NCI-H82 treated with DMSO at 0.1 percent for 48 hours (cell line): Measurements from ENCODE around the gene AP1S2.
"Not testable (repeated sequence)": the region's sequence is repeated elsewhere in the genome, so short reads cannot be mapped to it uniquely, and the experiment has no call there.

ENCODE experiments used
- DNase-seq: peaks from one replicate; lab custom pipeline; 2025; ENCODE audit not compliant: unreplicated experiment; lab: John Stamatoyannopoulos, UW

AP1S2 gene

GRCh38 chrX:15854712-15855567 lies at the start of gene AP1S2:
Gene AP1S2 (minus strand): TSS chrX:15854813. CDS start chrX:15852524, 2,289 bp downstream.
- DNase-seq = peak; percentile 84

GRCh38 chrX:15903186-15903681 lies 48.6 kb upstream of the AP1S2 start:
- no peak for DNase-seq

- no peak for DNase-seq
Observed at GRCh38 chrX:15895334-15895733, 40.7 kb upstream of the AP1S2 start.

- DNase-seq = no peak
Observed at GRCh38 chrX:15894724-15895123, 40.1 kb upstream of the AP1S2 start.

- no peak for DNase-seq
Observed at GRCh38 chrX:15890463-15890862, 35.9 kb upstream of the AP1S2 start.

GRCh38 chrX:15888062-15888461 lies 33.4 kb upstream of the AP1S2 start:
- DNase-seq = no peak

GRCh38 chrX:15883540-15883863 lies 28.9 kb upstream of the AP1S2 start:
- no peak for DNase-seq

- no peak for DNase-seq
Observed at GRCh38 chrX:15882704-15883539, 28.3 kb upstream of the AP1S2 start.

GRCh38 chrX:15881381-15881897 lies 26.8 kb upstream of the AP1S2 start:
- no peak for DNase-seq

- not testable (repeated sequence) for DNase-seq
Observed at GRCh38 chrX:15877914-15878313, 23.3 kb upstream of the AP1S2 start.

- DNase-seq = no peak
Observed at GRCh38 chrX:15877380-15877779, 22.8 kb upstream of the AP1S2 start.

- DNase-seq = no peak
Observed at GRCh38 chrX:15874672-15875071, 20.1 kb upstream of the AP1S2 start.

- no peak for DNase-seq
Observed at GRCh38 chrX:15873566-15873965, 19.0 kb upstream of the AP1S2 start.

- DNase-seq = no peak
Observed at GRCh38 chrX:15870310-15870709, 15.7 kb upstream of the AP1S2 start.

- DNase-seq = no peak
Observed at GRCh38 chrX:15869695-15870094, 15.1 kb upstream of the AP1S2 start.

GRCh38 chrX:15866147-15866546 lies 11.5 kb upstream of the AP1S2 start:
- DNase-seq = no peak

GRCh38 chrX:15864629-15865028 lies 10.0 kb upstream of the AP1S2 start:
- no peak for DNase-seq

- DNase-seq = no peak
Observed at GRCh38 chrX:15864023-15864422, 9.4 kb upstream of the AP1S2 start.

- no peak for DNase-seq
Observed at GRCh38 chrX:15860921-15861320, 6.3 kb upstream of the AP1S2 start.

- no peak for DNase-seq
Observed at GRCh38 chrX:15858051-15858450, 3.4 kb upstream of the AP1S2 start.

- DNase-seq = no peak
Observed at GRCh38 chrX:15856636-15857035, 2.0 kb upstream of the AP1S2 start.

GRCh38 chrX:15856222-15856587 lies 1.6 kb upstream of the AP1S2 start:
- no peak for DNase-seq
